HK-2 (cell line): ENCODE measurements around the gene PWWP2B.

ENCODE experiments used
- DNase-seq: peaks from one replicate; pipeline ENCODE4 v3.0.0-alpha.2; 2018; ENCODE audit not compliant: unreplicated experiment

The PWWP2B gene

DNA sequence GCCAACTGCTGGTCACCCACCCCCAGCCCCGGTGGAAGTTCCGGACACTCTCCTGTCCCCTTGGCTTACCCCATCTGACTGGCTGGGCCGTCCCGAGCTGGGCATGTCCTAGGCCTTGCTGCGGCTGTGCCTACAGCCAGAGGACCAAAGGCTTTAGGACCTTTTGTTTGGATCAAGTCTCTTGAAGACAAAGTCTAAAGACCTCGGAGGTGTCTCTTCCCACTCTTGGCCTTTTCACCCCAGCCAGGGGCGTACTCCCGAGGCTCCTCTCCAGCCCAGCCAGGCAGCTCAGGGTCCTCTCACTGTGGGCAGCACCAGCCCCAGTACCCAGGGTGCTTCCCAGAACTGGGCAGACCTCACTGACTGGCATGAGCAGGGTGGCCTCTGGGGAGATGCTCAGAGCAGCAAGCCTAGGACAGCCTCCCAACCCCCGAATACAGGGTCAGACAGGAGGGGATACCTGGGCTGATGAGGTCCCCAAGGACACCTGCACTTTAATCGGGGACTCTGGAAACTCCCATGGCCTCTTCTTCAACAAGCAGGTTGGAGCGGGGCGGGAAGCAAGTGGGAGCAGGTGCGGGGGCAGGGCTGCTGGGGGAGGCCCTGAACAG is 2.7 kb upstream of the PWWP2B start:
- no peak for DNase-seq

- no peak for DNase-seq
Measured at GRCh38 chr10:132394936-132395703, 1.9 kb upstream of the PWWP2B start.

- DNase-seq, result peak; percentile 45
Measured at GRCh38 chr10:132395704-132396493, 1.1 kb upstream of the PWWP2B start.

DNA sequence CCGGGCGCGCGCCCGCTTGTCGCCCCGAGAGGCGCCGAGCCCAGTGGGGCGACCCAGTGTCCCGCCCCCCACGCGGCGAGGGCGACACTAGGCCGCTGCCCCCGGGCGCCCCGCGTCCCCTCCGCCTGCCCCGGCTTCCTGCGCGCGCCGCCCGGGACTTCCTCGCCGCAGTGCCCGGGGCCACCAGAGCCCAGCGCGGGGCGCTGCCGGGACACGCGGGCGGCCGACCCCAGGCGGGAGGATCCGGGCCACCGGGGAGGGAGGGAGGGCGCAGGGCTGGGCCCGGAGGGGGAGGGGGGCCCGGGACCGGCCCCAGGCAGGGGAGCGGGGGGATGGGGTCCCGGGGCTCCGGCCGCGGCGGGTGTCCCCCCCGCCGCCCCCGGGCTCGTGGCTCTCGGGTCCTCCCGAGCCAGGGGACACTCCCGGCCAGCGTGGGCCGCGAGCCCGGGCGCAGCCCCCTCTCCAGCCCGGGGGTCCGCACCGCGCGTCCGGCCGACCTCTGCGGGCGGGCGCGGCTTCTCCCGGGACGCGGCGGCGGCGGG is 435 bp upstream of the PWWP2B start:
- peak; percentile 52 for DNase-seq

DNA sequence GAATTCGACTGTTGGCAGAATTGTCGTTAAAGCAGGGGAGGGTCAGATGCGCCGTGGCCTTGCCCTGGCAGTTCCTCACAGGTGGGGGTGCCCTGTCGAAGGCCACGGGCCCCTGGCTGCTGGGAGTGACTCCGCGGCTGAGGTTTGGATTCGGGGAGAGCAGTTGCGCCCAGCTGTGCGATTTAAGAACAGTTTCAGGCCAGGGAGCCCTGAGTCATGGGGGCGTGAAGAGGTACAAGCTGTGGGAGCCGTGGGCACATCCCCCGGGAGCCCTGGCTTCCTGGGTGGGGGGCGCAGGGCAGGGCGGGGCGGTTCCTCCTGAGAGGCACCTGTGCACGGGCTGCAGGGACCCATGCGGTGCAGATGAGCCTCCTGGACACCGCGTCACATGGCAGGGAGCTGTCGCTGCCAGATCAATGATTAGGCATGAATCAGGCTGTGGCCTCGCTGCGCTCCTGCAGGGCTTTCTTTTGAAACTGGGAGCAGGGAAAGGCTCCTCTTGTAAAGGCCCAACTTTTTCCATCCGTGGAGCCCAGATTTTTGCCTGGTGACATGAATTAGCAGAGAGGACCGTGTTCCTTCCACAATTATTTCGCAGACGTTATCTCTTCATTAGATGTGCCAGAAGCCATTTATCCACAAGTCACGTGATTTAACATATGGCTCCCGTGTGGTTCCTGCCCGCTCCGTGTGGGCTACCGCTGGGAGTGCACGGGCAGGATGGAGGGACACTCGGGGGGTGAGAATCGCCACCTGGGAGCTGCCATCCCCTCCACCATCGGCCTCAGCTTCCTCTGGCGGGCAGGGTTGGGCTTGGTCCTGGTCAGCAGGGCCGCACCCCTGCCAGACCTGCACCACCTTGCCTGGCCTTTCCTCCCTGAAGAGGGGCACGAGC is 918 bp downstream of the PWWP2B start:
- peak; percentile 66 for DNase-seq

- DNase-seq, result no peak
Measured at GRCh38 chr10:132398566-132398991, 1.6 kb downstream of the PWWP2B start.

DNA sequence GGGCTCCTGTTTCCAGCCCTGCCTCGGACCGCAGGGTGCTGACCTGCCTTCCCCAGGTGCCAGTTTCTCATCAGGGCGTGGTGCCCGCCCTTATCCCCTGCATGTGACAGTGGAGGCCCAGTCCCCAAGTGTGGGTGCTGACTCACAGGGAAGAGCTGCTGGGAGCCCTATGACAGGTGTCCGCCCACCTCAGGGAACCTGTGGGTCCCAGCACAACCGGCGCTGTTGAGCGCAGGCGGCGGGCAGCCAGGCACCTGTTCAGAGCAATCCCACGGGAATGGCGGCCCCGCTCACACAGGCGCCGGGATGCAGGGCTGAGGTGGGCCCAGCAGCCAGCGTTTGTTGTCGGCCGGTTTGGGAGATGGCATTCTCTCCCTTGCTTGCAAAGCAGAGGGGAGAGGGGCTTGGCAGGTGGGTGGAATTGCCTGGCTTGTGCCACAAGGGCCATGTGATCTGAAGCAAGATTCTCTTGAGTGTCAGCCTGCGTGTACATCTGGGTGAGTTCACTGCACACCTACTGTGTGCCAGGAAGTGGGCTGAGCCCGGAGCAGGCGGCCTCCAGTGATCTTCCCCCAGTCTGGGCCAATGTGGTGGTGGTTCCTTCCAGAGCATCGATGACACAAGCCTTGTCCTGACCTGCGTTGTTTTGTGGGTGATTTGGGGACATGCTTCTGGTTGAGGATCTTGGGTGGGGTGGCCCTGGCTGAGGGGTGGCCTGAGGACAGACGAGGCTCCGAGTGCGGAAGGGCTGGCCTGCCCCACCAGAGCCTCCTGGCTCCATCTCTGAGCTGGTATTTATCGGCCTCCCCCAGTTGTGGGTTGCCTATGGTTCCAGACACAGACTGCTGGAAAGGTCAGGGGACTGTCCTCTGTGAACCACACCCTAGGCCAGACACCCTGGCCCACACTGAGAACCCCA is 2.4 kb downstream of the PWWP2B start:
- no peak for DNase-seq

- DNase-seq, result no peak
Measured at GRCh38 chr10:132400041-132400546, 3.1 kb downstream of the PWWP2B start.

GRCh38 chr10:132400547-132401151 is 3.6 kb downstream of the PWWP2B start:
- no peak for DNase-seq

GRCh38 chr10:132401401-132402118 is 4.6 kb downstream of the PWWP2B start:
- DNase-seq, result no peak

DNA sequence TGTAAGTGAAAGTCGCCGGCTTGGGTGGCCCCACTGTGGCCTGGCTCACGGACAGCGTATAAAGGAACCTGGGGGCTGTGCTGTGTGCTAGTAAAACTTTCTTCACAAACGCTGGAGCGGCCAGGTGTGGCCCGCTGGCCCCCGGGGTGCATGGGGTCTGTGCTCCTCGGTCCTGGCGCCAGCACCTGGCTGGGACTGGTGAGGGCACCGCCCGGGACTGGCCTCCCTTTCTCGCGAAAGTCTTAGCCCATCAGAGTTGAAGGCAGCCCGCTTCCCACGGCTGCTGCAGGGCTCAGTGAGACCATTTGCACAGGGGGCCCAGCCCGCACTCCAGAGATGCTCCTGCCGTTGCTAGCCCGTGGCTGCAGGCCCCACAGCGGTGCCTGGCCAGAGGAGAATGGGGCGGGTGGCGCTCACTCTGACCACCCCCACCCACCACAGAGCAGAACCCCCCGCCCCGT is 5.8 kb downstream of the PWWP2B start:
- no peak for DNase-seq

- no peak for DNase-seq
Measured at GRCh38 chr10:132403511-132404168, 6.6 kb downstream of the PWWP2B start.

DNA sequence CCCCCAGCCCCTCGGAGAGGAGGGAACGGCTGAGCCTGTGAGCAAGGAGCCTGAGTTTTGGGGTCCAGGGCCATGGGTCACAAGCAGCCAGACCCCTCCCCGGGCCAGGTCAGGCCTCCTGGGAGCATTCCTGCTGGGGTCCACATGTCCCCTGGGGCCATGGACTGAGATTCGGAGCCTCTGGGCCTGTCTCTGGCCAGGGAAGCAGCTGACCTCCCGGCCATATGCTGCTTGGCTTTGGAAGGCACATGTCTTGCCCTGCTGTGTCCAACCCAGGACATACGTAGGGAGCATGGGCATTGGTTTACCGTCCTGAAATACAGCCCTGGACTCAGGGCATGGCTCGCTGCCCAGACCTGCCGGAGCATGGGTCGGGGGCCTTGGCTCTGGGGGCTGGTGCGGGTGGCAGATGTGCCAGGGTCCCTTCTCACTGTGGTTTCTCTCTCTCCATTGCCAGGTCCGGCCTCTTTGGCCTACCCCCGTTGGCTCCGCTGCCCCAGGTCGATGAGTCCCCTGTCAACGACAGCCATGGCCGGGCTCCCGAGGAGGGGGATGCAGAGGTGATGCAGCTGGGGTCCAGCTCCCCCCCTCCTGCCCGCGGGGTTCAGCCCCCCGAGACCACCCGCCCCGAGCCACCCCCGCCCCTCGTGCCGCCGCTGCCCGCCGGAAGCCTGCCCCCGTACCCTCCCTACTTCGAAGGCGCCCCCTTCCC is 7.3 kb downstream of the PWWP2B start:
- DNase-seq, result no peak

DNA sequence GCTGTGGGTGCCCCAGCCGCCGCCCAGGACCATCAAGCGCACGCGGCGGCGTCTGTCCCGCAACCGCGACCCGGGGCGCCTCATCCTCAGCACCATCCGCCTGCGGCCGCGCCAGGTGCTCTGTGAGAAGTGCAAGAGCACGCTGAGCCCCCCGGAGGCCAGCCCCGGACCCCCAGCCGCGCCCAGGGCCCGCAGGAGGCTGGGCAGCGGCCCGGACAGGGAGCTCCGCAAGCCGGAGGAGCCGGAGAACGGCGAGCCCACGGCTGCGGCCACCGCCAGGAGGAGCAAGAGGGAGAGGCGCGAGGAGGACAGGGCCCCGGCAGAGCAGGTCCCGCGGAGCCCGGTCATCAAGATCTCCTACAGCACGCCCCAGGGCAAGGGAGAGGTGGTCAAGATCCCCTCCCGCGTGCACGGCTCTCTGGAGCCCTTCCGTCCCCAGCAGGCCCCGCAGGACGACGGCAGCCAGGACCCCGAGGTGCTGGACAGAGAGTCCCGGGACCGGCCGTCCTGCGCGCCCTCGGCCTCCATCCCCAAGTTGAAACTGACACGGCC is 8.0 kb downstream of the PWWP2B start:
- DNase-seq, result no peak

DNA sequence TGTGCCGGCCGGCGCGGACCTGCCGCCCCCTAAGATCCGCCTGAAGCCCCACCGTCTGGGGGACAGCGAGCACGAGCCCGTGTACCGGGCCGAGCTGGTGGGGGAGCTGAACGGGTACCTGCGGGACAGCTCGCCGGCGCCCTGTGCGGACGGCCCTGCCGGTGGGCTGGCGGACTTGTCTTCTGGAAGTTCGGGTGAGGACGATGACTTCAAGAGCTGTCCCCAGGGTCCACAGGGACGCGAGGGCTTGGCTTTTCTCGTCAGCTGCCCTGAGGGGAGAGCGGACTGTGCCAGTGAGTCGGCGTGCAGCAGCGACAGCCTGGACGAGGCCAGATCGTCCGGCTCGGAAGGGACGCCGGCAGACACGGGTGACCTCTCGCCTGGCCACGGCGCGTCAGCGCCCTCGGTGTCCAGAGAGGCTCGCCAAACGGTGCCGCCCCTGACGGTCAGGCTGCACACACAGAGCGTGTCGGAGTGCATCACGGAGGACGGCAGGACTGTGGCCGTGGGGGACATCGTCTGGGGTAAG is 8.5 kb downstream of the PWWP2B start:
- no peak for DNase-seq

DNA sequence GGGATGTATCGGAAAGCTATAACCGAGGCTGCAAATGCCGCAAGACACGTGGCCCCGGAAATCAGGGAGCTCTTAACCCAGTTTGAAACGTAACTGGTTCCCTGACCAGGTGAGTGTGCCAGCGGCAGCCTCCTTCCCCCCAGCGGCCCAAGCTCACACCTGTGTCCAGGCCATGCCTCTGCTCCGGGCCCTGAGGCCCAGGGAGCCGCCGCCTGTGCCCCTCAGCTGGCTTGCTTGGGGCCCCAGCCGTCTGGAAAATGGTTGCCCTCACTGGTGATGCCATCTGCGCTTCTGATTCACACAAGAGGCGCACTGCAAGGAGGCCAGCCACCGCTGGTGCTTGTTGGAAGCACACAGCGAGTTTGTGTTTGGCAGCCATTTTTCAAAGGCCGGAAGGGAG is 9.2 kb downstream of the PWWP2B start:
- no peak for DNase-seq

DNA sequence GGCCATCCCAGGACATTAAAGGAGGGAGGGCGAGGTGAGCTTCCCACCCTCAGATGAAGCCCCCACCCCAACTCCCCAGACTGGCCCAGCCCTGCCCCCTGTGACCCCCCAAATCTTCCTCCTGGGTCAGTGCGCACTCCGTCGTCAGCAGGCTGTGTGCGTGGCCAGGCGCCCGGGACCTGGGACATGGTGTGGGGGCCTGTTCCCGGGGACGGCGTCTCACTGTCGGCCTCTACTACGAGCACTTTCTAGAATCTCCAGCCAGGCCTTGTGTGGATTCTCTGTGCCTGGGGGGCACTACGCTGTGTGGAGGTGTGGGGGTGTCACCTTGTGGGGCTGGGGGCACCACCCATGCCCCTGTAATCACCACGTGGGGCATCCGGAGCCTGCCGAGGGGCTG is 9.8 kb downstream of the PWWP2B start:
- DNase-seq, result no peak
